HepG2 (cell line): Measurements from ENCODE around the gene EMC1. TPM values are rescaled to one million over a fixed set of nuclear protein-coding genes. Genes with fewer than 3 reads are reported as not detected.
A peak's percentile ranks its signal among the peaks of the same experiment; 100 is the strongest.

Source experiments
- AGO1 ChIP-seq: fragments of 200-400 bp; formaldehyde crosslinking; IDR thresholded peaks from 2 replicates; pipeline ENCODE4 v1.6.1; 2017; ENCODE audit warnings: mild to moderate bottlenecking, low read depth, low read length, moderate library complexity; ENCODE audit not compliant: poor library complexity, severe bottlenecking
- AHR ChIP-seq: IDR thresholded peaks from 2 replicates; pipeline ENCODE4 v1.6.1; 2018; ENCODE audit warnings: missing genetic modification reagents, missing compliant biosample characterization
- ARNTL ChIP-seq: sonication (generic); formaldehyde crosslinking; IDR thresholded peaks from 2 replicates; pipeline ENCODE4 v1.4.0; 2020; ENCODE audit warnings: mild to moderate bottlenecking, missing genetic modification reagents
- ATF7-NPFF ChIP-seq: sonication (generic); formaldehyde crosslinking; IDR thresholded peaks from 2 replicates; pipeline ENCODE4 v1.8.1; 2023; ENCODE audit warnings: mild to moderate bottlenecking, low read depth, missing genetic modification reagents, moderate library complexity
- ATM ChIP-seq: fragments of 450-650 bp; IDR thresholded peaks from 2 replicates; pipeline ENCODE4 v1.7.1; 2017; ENCODE audit warnings: mild to moderate bottlenecking, borderline replicate concordance
- CBX5 ChIP-seq: sonication (generic); formaldehyde crosslinking; IDR thresholded peaks from 2 replicates; pipeline ENCODE4 v1.4.0; 2020; ENCODE audit warnings: missing genetic modification reagents, borderline replicate concordance
- CHD4 ChIP-seq: fragments of 200-600 bp; sonication (generic); IDR thresholded peaks from 2 replicates; pipeline ENCODE4 v1.7.0; 2017; ENCODE audit warnings: mild to moderate bottlenecking, low read length, borderline replicate concordance
- CREB3 ChIP-seq: sonication (generic); formaldehyde crosslinking; IDR thresholded peaks from 2 replicates; pipeline ENCODE4 v1.5.0; 2020; ENCODE audit warnings: missing genetic modification reagents
- ETV5 ChIP-seq: IDR thresholded peaks from 2 replicates; pipeline ENCODE4 v1.6.1; 2018; ENCODE audit warnings: missing biosample characterization, missing genetic modification reagents, inconsistent platforms, borderline replicate concordance
- ETV6 ChIP-seq: sonication (generic); formaldehyde crosslinking; conservative IDR thresholded peaks from 2 replicates; pipeline ENCODE4 v1.4.0; 2020; ENCODE audit warnings: missing genetic modification reagents
- FOSL1 ChIP-seq: sonication (generic); formaldehyde crosslinking; IDR thresholded peaks from 2 replicates; pipeline ENCODE4 v1.9.0; 2021; ENCODE audit warnings: missing genetic modification reagents, borderline replicate concordance
- GPN1 ChIP-seq: sonication (generic); formaldehyde crosslinking; IDR thresholded peaks from 2 replicates; pipeline ENCODE4 v1.5.1; 2020; ENCODE audit warnings: missing genetic modification reagents, borderline replicate concordance
- KDM1A ChIP-seq: IDR thresholded peaks from 2 replicates; pipeline ENCODE4 v1.6.1; 2016; ENCODE audit warnings: missing compliant biosample characterization
- MEF2D ChIP-seq: sonication (generic); formaldehyde crosslinking; IDR thresholded peaks from 2 replicates; pipeline ENCODE4 v1.5.1; 2020; ENCODE audit warnings: mild to moderate bottlenecking, missing genetic modification reagents
- NCOA1 ChIP-seq: sonication (generic); formaldehyde crosslinking; IDR thresholded peaks from 2 replicates; pipeline ENCODE4 v1.9.0; 2021; ENCODE audit warnings: missing genetic modification reagents
- NKX3-1 ChIP-seq: sonication (generic); formaldehyde crosslinking; IDR thresholded peaks from 2 replicates; pipeline ENCODE4 v1.5.0; 2020; ENCODE audit warnings: missing genetic modification reagents
- PHB2 ChIP-seq: fragments of 450-650 bp; IDR thresholded peaks from 2 replicates; pipeline ENCODE4 v1.6.1; 2018; ENCODE audit not compliant: partially characterized antibody
- PLRG1 ChIP-seq: fragments of 450-650 bp; conservative IDR thresholded peaks from 2 replicates; pipeline ENCODE4 v1.6.1; 2016
- YEATS4 ChIP-seq: sonication (generic); formaldehyde crosslinking; IDR thresholded peaks from 2 replicates; pipeline ENCODE4 v1.4.0; 2020; ENCODE audit warnings: missing genetic modification reagents, borderline replicate concordance
- ZFP36 ChIP-seq: fragments of 150-350 bp; IDR thresholded peaks from 2 replicates; pipeline ENCODE4 v1.6.1; 2018; ENCODE audit warnings: borderline replicate concordance, low read length, low read depth; ENCODE audit not compliant: partially characterized antibody
- ZNF292 ChIP-seq: sonication (generic); formaldehyde crosslinking; IDR thresholded peaks from 2 replicates; pipeline ENCODE4 v1.8.1; 2022; ENCODE audit warnings: mild to moderate bottlenecking, low read depth, missing genetic modification reagents, borderline replicate concordance
- ZNF446 ChIP-seq: sonication (generic); formaldehyde crosslinking; IDR thresholded peaks from 2 replicates; pipeline ENCODE4 v1.5.0; 2020; ENCODE audit warnings: mild to moderate bottlenecking, missing genetic modification reagents
- ZNF577 ChIP-seq: sonication (generic); formaldehyde crosslinking; IDR thresholded peaks from 2 replicates; pipeline ENCODE4 v1.4.0; 2020; ENCODE audit warnings: mild to moderate bottlenecking, low read depth, missing genetic modification reagents, borderline replicate concordance
- polyA plus RNA-seq, 8 experiments: library from polyadenylated mRNA; depleted of rRNA in 3 of 8; stranded (reverse) in 7 of 8; unstranded in 1 of 8; fragments of >200 nt; fragmentation: Illumina TruSeq in 4 of 8; extraction: Trizol in 4 of 8; gene quantifications; 2 replicates each; pipeline versions ENCODE4 v1.2.1 to v1.2.3, GENCODE V29; 2011 to 2016; ENCODE audit warnings: low read depth in 4 of 8, missing spikeins in 1 of 8, mixed read lengths in 1 of 8; ENCODE audit not compliant: insufficient read depth in 1 of 8
- total RNA-seq, 5 experiments: library from RNA; depleted of rRNA; stranded (reverse); fragments of >200 nt; fragmentation: Illumina TruSeq; extraction: Trizol; gene quantifications; 2 replicates each; pipeline ENCODE4 v1.2.3, GENCODE V29; 2016; ENCODE audit warnings: low read depth in 1 of 5
- TF ChIP-seq, protein P1 (sequence below): sonication (generic); formaldehyde crosslinking; IDR thresholded peaks from 2 replicates; pipeline ENCODE4 v1.4.0; 2020; ENCODE audit warnings: mild to moderate bottlenecking, missing genetic modification reagents

The EMC1 gene
- total and polyA plus RNA-seq, 2 of the 13 experiments (the other 11 are each of a cell fraction or from before 2014, with no cell fraction given) = 38.0 to 61.3 TPM

GRCh38 chr1:19209990-19210771 lies 41.1 kb downstream of the EMC1 start, which contains the start of gene UBR4 (continued):
- TF ChIP-seq, protein P1, sequence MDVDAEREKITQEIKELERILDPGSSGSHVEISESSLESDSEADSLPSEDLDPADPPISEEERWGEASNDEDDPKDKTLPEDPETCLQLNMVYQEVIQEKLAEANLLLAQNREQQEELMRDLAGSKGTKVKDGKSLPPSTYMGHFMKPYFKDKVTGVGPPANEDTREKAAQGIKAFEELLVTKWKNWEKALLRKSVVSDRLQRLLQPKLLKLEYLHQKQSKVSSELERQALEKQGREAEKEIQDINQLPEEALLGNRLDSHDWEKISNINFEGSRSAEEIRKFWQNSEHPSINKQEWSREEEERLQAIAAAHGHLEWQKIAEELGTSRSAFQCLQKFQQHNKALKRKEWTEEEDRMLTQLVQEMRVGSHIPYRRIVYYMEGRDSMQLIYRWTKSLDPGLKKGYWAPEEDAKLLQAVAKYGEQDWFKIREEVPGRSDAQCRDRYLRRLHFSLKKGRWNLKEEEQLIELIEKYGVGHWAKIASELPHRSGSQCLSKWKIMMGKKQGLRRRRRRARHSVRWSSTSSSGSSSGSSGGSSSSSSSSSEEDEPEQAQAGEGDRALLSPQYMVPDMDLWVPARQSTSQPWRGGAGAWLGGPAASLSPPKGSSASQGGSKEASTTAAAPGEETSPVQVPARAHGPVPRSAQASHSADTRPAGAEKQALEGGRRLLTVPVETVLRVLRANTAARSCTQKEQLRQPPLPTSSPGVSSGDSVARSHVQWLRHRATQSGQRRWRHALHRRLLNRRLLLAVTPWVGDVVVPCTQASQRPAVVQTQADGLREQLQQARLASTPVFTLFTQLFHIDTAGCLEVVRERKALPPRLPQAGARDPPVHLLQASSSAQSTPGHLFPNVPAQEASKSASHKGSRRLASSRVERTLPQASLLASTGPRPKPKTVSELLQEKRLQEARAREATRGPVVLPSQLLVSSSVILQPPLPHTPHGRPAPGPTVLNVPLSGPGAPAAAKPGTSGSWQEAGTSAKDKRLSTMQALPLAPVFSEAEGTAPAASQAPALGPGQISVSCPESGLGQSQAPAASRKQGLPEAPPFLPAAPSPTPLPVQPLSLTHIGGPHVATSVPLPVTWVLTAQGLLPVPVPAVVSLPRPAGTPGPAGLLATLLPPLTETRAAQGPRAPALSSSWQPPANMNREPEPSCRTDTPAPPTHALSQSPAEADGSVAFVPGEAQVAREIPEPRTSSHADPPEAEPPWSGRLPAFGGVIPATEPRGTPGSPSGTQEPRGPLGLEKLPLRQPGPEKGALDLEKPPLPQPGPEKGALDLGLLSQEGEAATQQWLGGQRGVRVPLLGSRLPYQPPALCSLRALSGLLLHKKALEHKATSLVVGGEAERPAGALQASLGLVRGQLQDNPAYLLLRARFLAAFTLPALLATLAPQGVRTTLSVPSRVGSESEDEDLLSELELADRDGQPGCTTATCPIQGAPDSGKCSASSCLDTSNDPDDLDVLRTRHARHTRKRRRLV = peak; percentile 81; the same call in 1 of the 2 replicates
- TF ChIP-seq AGO1 (no peak), CREB3 (CRISPR knock-in tag) (peak; percentile 92; the same call in 1 of the 2 replicates), FOSL1 (no peak), YEATS4 (CRISPR knock-in tag) (peak; percentile 85; the same call in 1 of the 2 replicates), ZNF446 (no peak), AHR (CRISPR knock-in tag) (no peak), GPN1 (no peak), PLRG1 (no peak), ZNF577 (CRISPR knock-in tag) (no peak), PHB2 (no peak), ZFP36 (peak; percentile 47), NCOA1 (no peak), ETV6 (CRISPR knock-in tag) (no peak), KDM1A (CRISPR knock-in tag) (no peak), MEF2D (CRISPR knock-in tag) (peak; percentile 82; the same call in 1 of the 2 replicates), ARNTL (CRISPR knock-in tag) (0 out of 2 replicates have a peak, but pooled peaks have one; percentile 3), ETV5 (peak; percentile 96), ATM (no peak), ATF7-NPFF (peak; percentile 18), CBX5 (CRISPR knock-in tag) (peak; percentile 85), ZNF292 (CRISPR knock-in tag) (no peak; the same call in 1 of the 2 replicates), NKX3-1 (CRISPR knock-in tag) (peak; percentile 95), CHD4 (no peak; the same call in 1 of the 2 replicates)
